Mammary epithelial cell (primary cell): Measurements from ENCODE around the gene CERKL.

Source experiments
- CTCF ChIP-seq, 2 donors: IDR thresholded peaks in 1 of 2; conservative IDR thresholded peaks in 1 of 2; 2 replicates each; pipeline ENCODE4 v1.5.1; 2011 to 2012; ENCODE audit warnings: inconsistent platforms in 2 of 2, low read length in 2 of 2, mild to moderate bottlenecking in 2 of 2, control low read depth in 1 of 2, low read depth in 1 of 2; ENCODE audit not compliant: insufficient read depth in 1 of 2; ENCODE audit errors: extremely low read depth in 1 of 2
- EZH2 ChIP-seq: IDR thresholded peaks from 2 replicates; pipeline ENCODE4 v1.6.1; 2012; ENCODE audit warnings: low read length, inconsistent platforms, borderline replicate concordance

- no peak for TF ChIP-seq EZH2
- no peak for TF ChIP-seq CTCF (conservative IDR thresholded peaks at IDR 0.05 in 1 of 2, IDR thresholded peaks at IDR 0.05 in 1 of 2; ENCODE audit: extremely low read depth in 1 of 2, insufficient read depth in 1 of 2, low read depth in 1 of 2, low read length in 2 of 2)
Observed at GRCh38 chr2:181594322-181594721, 62.6 kb downstream of the CERKL start.
